ENCODE results near the gene RBM20.

Gene RBM20

GRCh38 chr10:110781139-110781538 is 137.0 kb downstream of the RBM20 start:
- no peak overlapping the region for H2BK120ac ChIP-seq (ENCODE audit: low read depth, low read length)

DNA sequence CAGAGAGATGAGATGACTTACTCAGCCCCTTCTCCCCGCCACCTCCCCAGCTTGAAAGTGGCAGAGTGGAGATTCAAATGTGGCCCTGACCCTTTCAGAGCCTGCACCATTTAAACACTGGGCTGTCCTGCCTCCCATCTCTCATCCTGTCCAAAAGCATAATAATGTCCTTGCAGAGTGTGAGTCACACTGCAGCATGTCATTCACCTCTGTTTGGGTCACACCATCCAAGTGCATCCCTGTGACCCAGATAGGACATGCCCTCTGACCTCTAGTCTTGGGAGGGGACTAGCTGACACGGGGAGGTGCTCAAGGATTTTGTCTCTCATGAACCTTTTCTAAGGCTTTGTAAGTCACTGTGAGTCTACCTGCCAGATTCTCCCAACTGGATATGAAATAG is 138.5 kb downstream of the RBM20 start:
- Histone ChIP-seq H2BK120ac (ENCODE audit: low read depth, low read length) (no peak overlapping the region), H3K56ac (ENCODE audit: low read length) (no peak overlapping the region), H3K79me2 (ENCODE audit: control insufficient read depth, insufficient read depth, low read length) (no peaks in the 10 kb centered on the region), H3K4me1 (ENCODE audit: control insufficient read depth, low read depth, low read length) (no peaks in the 10 kb centered on the region), H2BK15ac (replicated peaks; ENCODE audit: low read depth) (no peak overlapping the region), H3K27me3 (ENCODE audit: insufficient read depth, low read length, poor library complexity) (no peaks in the 10 kb centered on the region), H3K27ac (ENCODE audit: low read depth, low read length) (no peak overlapping the region), H3K4me2 (ENCODE audit: low read length) (no peak overlapping the region), H3K79me1 (ENCODE audit: low read length) (no peaks in the 10 kb centered on the region), H2AK5ac (ENCODE audit: low read length) (no peak overlapping the region), H3K18ac (ENCODE audit: low read length) (no peak overlapping the region), H3K9ac (ENCODE audit: low read length) (no peak overlapping the region), H3K36me3 (ENCODE audit: control insufficient read depth, insufficient read depth, low read length) (no peaks in the 10 kb centered on the region), H4K8ac (ENCODE audit: low read depth, low read length) (no peak overlapping the region), H4K5ac (ENCODE audit: low read length) (no peak overlapping the region), H3K23ac (ENCODE audit: low read length) (no peak overlapping the region), H3K4me3 (ENCODE audit: low read length) (no peak overlapping the region), H2BK5ac (ENCODE audit: low read length) (no peak overlapping the region), H3K4ac (ENCODE audit: low read depth, low read length) (no peak overlapping the region)
- DNase-seq = no peak
- no CpG with 5 or more reads among the region's 2 CpGs for WGBS (ENCODE audit: extremely low coverage, insufficient coverage, low lambda C conversion rate)

More at GRCh38 chr10:110781139-110781538, 137.0 kb downstream of the RBM20 start:
- H3K18ac ChIP-seq (ENCODE audit: low read length) = no peak overlapping the region
- H2AK5ac ChIP-seq (ENCODE audit: low read length) = no peak overlapping the region
- no peak overlapping the region for H3K4me3 ChIP-seq (ENCODE audit: low read length)
- no CpG with 5 or more reads among the region's 7 CpGs for WGBS (ENCODE audit: extremely low coverage, insufficient coverage, low lambda C conversion rate)
- no peak overlapping the region for H3K56ac ChIP-seq (ENCODE audit: low read length)
- DNase-seq = no peak
- no peak overlapping the region for H3K4ac ChIP-seq (ENCODE audit: low read depth, low read length)
- no peak overlapping the region for H4K8ac ChIP-seq (ENCODE audit: low read depth, low read length)
- no peaks in the 10 kb centered on the region for H3K79me2 ChIP-seq (ENCODE audit: control insufficient read depth, insufficient read depth, low read length)
- H3K23ac ChIP-seq (ENCODE audit: low read length) = no peak overlapping the region
- H3K9ac ChIP-seq (ENCODE audit: low read length) = no peak overlapping the region
- H3K4me2 ChIP-seq (ENCODE audit: low read length) = no peak overlapping the region
- H3K27me3 ChIP-seq (ENCODE audit: insufficient read depth, low read length, poor library complexity) = no peaks in the 10 kb centered on the region
- no peaks in the 10 kb centered on the region for H3K36me3 ChIP-seq (ENCODE audit: control insufficient read depth, insufficient read depth, low read length)
- H4K5ac ChIP-seq (ENCODE audit: low read length) = no peak overlapping the region
- H3K79me1 ChIP-seq (ENCODE audit: low read length) = no peaks in the 10 kb centered on the region
- no peak overlapping the region for H3K27ac ChIP-seq (ENCODE audit: low read depth, low read length)
- H2BK5ac ChIP-seq (ENCODE audit: low read length) = no peak overlapping the region
- H3K4me1 ChIP-seq (ENCODE audit: control insufficient read depth, low read depth, low read length) = no peaks in the 10 kb centered on the region
- no peak overlapping the region for H2BK15ac ChIP-seq (replicated peaks; ENCODE audit: low read depth)

GRCh38 chr10:110783509-110784107 is 139.5 kb downstream of the RBM20 start:
- no CpG with 5 or more reads among the region's 7 CpGs for WGBS (ENCODE audit: extremely low coverage, insufficient coverage, low lambda C conversion rate)
- H4K5ac ChIP-seq (ENCODE audit: low read length) = no peak overlapping the region
- H3K4me2 ChIP-seq (ENCODE audit: low read length) = no peak overlapping the region

GRCh38 chr10:110784198-110784597 is 140.1 kb downstream of the RBM20 start:
- no peak overlapping the region for H3K18ac ChIP-seq (ENCODE audit: low read length)
- WGBS (ENCODE audit: extremely low coverage, insufficient coverage, low lambda C conversion rate) = no CpG with 5 or more reads among the region's 6 CpGs
- no peak overlapping the region for H3K27ac ChIP-seq (ENCODE audit: low read depth, low read length)

More at GRCh38 chr10:110783509-110784107, 139.5 kb downstream of the RBM20 start:
- Histone ChIP-seq H2BK5ac (ENCODE audit: low read length) (no peak overlapping the region), H3K4me3 (ENCODE audit: low read length) (no peak overlapping the region), H3K79me2 (ENCODE audit: control insufficient read depth, insufficient read depth, low read length) (no peaks in the 10 kb centered on the region), H3K56ac (ENCODE audit: low read length) (no peak overlapping the region), H4K8ac (ENCODE audit: low read depth, low read length) (no peak overlapping the region), H3K79me1 (ENCODE audit: low read length) (no peaks in the 10 kb centered on the region), H3K27me3 (ENCODE audit: insufficient read depth, low read length, poor library complexity) (no peaks in the 10 kb centered on the region), H3K23ac (ENCODE audit: low read length) (no peak overlapping the region), H3K4me1 (ENCODE audit: control insufficient read depth, low read depth, low read length) (no peaks in the 10 kb centered on the region), H3K4ac (ENCODE audit: low read depth, low read length) (no peak overlapping the region), H2BK120ac (ENCODE audit: low read depth, low read length) (no peak overlapping the region), H3K9ac (ENCODE audit: low read length) (no peak overlapping the region), H3K27ac (ENCODE audit: low read depth, low read length) (no peak overlapping the region), H3K36me3 (ENCODE audit: control insufficient read depth, insufficient read depth, low read length) (no peaks in the 10 kb centered on the region), H2AK5ac (ENCODE audit: low read length) (no peak overlapping the region), H2BK15ac (replicated peaks; ENCODE audit: low read depth) (no peak overlapping the region), H3K18ac (ENCODE audit: low read length) (no peak overlapping the region)
- no peak for DNase-seq

GRCh38 chr10:110786172-110786571 is 142.0 kb downstream of the RBM20 start:
- no peak overlapping the region for H4K5ac ChIP-seq (ENCODE audit: low read length)
- H3K23ac ChIP-seq (ENCODE audit: low read length) = peak overlapping the region; percentile 30
- H2BK120ac ChIP-seq (ENCODE audit: low read depth, low read length) = no peak overlapping the region
- no peaks in the 10 kb centered on the region for H3K4me1 ChIP-seq (ENCODE audit: control insufficient read depth, low read depth, low read length)
- H3K56ac ChIP-seq (ENCODE audit: low read length) = no peak overlapping the region
- no peak overlapping the region for H3K27ac ChIP-seq (ENCODE audit: low read depth, low read length)
- no peaks in the 10 kb centered on the region for H3K79me2 ChIP-seq (ENCODE audit: control insufficient read depth, insufficient read depth, low read length)
- H3K36me3 ChIP-seq (ENCODE audit: control insufficient read depth, insufficient read depth, low read length) = no peaks in the 10 kb centered on the region
- H3K4me3 ChIP-seq (ENCODE audit: low read length) = no peak overlapping the region
- DNase-seq = peak; percentile 23
- no peak overlapping the region for H4K8ac ChIP-seq (ENCODE audit: low read depth, low read length)
- no peak overlapping the region for H3K9ac ChIP-seq (ENCODE audit: low read length)
- H2BK15ac ChIP-seq (replicated peaks; ENCODE audit: low read depth) = no peak overlapping the region
- no peak overlapping the region for H3K4me2 ChIP-seq (ENCODE audit: low read length)
- WGBS (ENCODE audit: extremely low coverage, insufficient coverage, low lambda C conversion rate) = no CpG with 5 or more reads among the region's 8 CpGs
- no peak overlapping the region for H3K18ac ChIP-seq (ENCODE audit: low read length)
- H2AK5ac ChIP-seq (ENCODE audit: low read length) = no peak overlapping the region
- H3K79me1 ChIP-seq (ENCODE audit: low read length) = no peaks in the 10 kb centered on the region
- no peak overlapping the region for H3K4ac ChIP-seq (ENCODE audit: low read depth, low read length)
- H2BK5ac ChIP-seq (ENCODE audit: low read length) = no peak overlapping the region
- no peaks in the 10 kb centered on the region for H3K27me3 ChIP-seq (ENCODE audit: insufficient read depth, low read length, poor library complexity)

More at GRCh38 chr10:110784198-110784597, 140.1 kb downstream of the RBM20 start:
- no peak overlapping the region for H3K56ac ChIP-seq (ENCODE audit: low read length)
- H3K9ac ChIP-seq (ENCODE audit: low read length) = no peak overlapping the region
- no peak overlapping the region for H3K4me3 ChIP-seq (ENCODE audit: low read length)
- no peak for DNase-seq
- no peak overlapping the region for H2BK120ac ChIP-seq (ENCODE audit: low read depth, low read length)
- no peaks in the 10 kb centered on the region for H3K27me3 ChIP-seq (ENCODE audit: insufficient read depth, low read length, poor library complexity)
- H3K36me3 ChIP-seq (ENCODE audit: control insufficient read depth, insufficient read depth, low read length) = no peaks in the 10 kb centered on the region
- H3K4me2 ChIP-seq (ENCODE audit: low read length) = no peak overlapping the region
- no peak overlapping the region for H2AK5ac ChIP-seq (ENCODE audit: low read length)
- H4K8ac ChIP-seq (ENCODE audit: low read depth, low read length) = no peak overlapping the region
- no peaks in the 10 kb centered on the region for H3K79me1 ChIP-seq (ENCODE audit: low read length)
- no peak overlapping the region for H4K5ac ChIP-seq (ENCODE audit: low read length)
- H2BK15ac ChIP-seq (replicated peaks; ENCODE audit: low read depth) = no peak overlapping the region
- no peak overlapping the region for H3K23ac ChIP-seq (ENCODE audit: low read length)
- no peaks in the 10 kb centered on the region for H3K4me1 ChIP-seq (ENCODE audit: control insufficient read depth, low read depth, low read length)
- H3K79me2 ChIP-seq (ENCODE audit: control insufficient read depth, insufficient read depth, low read length) = no peaks in the 10 kb centered on the region
- no peak overlapping the region for H2BK5ac ChIP-seq (ENCODE audit: low read length)
- no peak overlapping the region for H3K4ac ChIP-seq (ENCODE audit: low read depth, low read length)
